B cell (primary cell): ENCODE results near the gene BTRC.
"Not testable (repeated sequence)": the region's sequence is repeated elsewhere in the genome, so short reads cannot be mapped to it uniquely, and the experiment has no call there.

Experiments used
- EZH2 ChIP-seq: IDR thresholded peaks from 2 replicates; pipeline ENCODE4 v1.6.1; 2012; ENCODE audit warnings: borderline replicate concordance, low read depth, mild to moderate bottlenecking, moderate library complexity, low read length; ENCODE audit not compliant: insufficient read depth, poor library complexity, severe bottlenecking
- TF ChIP-seq, protein P1 (sequence below): fragments of 200-600 bp; IDR thresholded peaks from one replicate; pipeline ENCODE4 v1.8.0; 2022; ENCODE audit warnings: antibody characterized with exemption, mild to moderate bottlenecking

DNA sequence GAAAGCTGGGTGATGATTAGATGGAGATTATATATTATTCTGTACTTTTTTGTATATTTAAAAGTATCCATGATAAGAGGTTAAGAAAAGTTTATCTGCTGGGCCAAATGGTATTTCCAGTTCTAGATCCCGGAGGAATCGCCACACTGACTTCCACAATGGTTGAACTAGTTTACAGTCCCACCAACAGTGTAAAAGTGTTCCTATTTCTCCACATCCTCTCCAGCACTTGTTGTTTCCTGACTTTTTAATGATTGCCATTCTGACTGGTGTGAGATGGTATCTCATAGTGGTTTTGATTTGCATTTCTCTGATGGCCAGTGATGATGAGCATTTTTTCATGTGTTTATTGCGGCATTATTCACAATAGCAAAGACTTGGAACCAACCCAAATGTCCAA is 20.0 kb downstream of the BTRC start:
- TF ChIP-seq, protein P1, sequence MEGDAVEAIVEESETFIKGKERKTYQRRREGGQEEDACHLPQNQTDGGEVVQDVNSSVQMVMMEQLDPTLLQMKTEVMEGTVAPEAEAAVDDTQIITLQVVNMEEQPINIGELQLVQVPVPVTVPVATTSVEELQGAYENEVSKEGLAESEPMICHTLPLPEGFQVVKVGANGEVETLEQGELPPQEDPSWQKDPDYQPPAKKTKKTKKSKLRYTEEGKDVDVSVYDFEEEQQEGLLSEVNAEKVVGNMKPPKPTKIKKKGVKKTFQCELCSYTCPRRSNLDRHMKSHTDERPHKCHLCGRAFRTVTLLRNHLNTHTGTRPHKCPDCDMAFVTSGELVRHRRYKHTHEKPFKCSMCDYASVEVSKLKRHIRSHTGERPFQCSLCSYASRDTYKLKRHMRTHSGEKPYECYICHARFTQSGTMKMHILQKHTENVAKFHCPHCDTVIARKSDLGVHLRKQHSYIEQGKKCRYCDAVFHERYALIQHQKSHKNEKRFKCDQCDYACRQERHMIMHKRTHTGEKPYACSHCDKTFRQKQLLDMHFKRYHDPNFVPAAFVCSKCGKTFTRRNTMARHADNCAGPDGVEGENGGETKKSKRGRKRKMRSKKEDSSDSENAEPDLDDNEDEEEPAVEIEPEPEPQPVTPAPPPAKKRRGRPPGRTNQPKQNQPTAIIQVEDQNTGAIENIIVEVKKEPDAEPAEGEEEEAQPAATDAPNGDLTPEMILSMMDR = not testable (repeated sequence)
- TF ChIP-seq EZH2 = not testable (repeated sequence)
